ENCODE results near the gene CRIM1.

DNA sequence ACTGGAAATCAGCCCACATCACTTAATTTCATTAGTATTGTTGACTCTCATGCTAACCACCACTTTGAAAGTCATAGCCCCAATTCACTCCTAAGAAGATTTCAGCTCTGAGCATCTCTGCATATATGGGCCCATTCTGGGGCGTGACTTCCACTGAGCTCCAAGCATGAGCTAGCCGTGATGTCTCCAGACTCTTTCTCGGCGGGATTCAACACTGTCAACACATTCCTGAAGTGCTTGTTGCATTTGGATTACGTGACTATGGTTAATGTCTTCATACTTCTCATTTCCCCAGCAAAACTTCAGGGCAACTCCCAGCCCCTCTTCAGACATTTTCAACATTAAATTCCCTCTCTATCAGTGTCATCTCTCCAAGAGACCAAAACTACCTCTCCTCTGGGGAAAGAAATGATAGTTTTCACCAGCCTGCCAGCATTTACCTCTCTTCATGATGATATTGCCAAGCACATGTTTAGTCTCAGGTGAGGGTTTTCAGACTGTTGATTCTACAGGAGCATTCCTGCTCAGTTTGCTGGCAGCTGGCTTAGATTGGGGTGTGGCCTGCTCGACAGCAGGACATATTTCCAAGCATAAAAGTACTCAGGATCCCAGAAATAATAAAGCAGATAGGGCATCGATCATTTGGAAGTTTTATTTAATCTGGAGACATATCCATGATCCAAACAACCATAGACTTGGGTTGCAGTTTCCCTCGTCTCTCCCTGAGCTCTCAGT lies 160.7 kb downstream of the CRIM1 start:
- TF ChIP-seq, protein P1, sequence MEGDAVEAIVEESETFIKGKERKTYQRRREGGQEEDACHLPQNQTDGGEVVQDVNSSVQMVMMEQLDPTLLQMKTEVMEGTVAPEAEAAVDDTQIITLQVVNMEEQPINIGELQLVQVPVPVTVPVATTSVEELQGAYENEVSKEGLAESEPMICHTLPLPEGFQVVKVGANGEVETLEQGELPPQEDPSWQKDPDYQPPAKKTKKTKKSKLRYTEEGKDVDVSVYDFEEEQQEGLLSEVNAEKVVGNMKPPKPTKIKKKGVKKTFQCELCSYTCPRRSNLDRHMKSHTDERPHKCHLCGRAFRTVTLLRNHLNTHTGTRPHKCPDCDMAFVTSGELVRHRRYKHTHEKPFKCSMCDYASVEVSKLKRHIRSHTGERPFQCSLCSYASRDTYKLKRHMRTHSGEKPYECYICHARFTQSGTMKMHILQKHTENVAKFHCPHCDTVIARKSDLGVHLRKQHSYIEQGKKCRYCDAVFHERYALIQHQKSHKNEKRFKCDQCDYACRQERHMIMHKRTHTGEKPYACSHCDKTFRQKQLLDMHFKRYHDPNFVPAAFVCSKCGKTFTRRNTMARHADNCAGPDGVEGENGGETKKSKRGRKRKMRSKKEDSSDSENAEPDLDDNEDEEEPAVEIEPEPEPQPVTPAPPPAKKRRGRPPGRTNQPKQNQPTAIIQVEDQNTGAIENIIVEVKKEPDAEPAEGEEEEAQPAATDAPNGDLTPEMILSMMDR (conservative IDR thresholded peaks at IDR 0.05; ENCODE audit: low read length) = no peak
- TF ChIP-seq EZH2phosphoT487 (IDR thresholded peaks at IDR 0.05; ENCODE audit: borderline replicate concordance) = no peak

Data from Loucy (cell line).